NCI-H2196 treated with DMSO at 0.1 percent for 48 hours (cell line): Measurements from ENCODE around the gene ST3GAL2.
"Not testable (repeated sequence)": the region's sequence is repeated elsewhere in the genome, so short reads cannot be mapped to it uniquely, and the experiment has no call there.

Experiments
- DNase-seq: peaks from one replicate; lab custom pipeline; 2025; ENCODE audit not compliant: unreplicated experiment; lab: John Stamatoyannopoulos, UW

Gene ST3GAL2

GRCh38 chr16:70418274-70418992 lies 20.5 kb downstream of the ST3GAL2 start:
- no peak for DNase-seq

- no peak for DNase-seq
These were observed 21.2 kb downstream of the ST3GAL2 start for GRCh38 chr16:70417661-70418060.

GRCh38 chr16:70416748-70417616 lies 21.9 kb downstream of the ST3GAL2 start:
- DNase-seq: no peak

DNA sequence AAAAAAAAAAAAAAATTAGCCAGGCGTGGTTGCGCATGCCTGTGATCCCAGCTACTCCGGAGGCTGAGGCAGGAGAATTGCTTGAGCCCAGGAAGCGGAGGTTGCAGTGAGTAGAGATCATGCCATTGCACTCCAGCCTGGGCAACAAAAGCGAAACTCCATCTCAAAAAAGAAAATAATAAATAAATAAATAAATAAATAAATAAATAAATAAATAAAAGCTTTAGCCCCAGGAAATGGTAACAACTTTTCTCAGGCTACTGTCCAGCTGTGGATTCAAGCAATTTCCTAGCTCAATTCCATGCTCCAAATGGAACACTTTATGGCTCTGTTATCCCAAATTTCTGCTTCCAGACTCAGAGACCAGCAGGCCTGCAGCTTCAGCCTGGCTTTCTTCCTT lies 25.3 kb downstream of the ST3GAL2 start:
- not testable (repeated sequence) for DNase-seq

GRCh38 chr16:70412385-70412784 lies 26.5 kb downstream of the ST3GAL2 start:
- no peak for DNase-seq

DNA sequence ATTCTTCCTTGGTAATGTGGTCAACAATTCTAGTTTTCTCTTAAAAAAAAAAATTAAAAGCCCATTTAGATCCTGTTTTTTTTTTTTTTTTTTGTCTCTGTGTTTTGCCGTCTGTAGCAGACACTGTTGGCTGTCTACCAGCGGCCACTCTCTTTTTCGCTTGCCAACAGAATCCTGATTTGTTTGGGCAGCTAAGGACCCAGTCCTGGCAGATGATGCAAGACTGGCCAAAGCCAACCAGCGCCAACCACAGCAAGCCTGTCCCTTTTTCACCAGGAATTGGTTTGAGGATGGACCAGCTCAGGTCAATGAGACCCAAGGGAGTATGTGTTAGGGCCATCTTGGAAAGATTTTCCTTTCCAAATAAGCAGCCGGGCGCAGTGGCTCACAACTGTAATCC lies 28.2 kb downstream of the ST3GAL2 start:
- no peak for DNase-seq

DNA sequence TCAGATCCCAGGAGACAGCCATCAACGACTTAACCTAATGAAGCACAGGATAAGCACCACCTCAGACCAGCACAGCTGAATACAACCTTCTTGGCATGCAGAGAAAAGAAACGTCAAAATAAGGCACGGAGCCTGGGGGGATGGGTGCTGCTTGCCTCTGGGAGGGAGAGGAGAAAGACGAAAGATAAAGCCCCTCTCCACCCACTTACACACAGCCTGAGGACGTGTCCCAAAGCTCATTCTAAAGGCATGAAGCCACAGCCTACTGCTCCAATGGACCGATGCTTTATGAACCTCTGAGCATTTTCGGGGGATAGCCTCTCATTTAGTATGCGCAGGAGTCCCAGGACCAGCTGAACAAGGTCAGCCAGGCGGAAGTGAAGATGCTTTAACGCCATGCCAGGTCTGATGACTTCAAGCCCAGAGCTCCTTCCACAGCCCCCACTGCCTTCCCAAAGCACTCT lies 31.1 kb downstream of the ST3GAL2 start:
- no peak for DNase-seq

- not testable (repeated sequence) for DNase-seq
These were observed 32.8 kb downstream of the ST3GAL2 start for GRCh38 chr16:70406104-70406503.

DNA sequence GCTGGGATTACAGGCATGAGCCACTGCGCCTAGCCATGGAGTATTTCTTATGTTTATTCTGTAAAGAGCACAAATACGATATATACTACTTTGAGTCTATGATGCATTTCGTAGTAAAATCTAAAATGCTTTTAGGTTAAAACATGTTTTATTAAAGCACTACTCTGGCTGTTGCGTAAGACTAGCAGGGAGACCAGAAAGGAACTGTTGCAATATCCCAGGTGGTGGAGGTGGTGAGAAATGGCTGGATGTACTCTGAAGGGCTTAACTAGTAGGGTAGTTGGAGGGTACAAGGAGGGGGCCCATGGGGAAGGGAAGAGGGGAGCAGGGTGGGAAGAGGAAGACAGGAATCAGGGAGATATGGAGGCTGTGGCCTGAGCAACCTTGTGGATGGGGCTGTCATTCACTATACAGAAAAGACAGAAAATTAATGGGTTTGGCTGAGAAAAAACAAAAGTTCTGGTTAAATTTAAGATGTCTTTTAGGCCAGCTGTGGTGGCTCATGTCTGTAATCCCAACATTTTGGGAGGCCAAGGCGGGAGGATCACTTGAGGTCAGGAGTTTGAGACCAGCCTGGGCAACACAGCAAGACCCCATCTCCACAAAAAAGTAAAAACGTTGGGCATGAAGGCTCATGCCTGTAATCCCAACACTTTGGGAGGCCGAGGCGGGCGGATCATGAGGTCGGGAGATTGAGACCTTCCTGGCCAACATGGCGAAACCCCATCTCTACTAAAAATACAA lies 35.8 kb downstream of the ST3GAL2 start:
- no peak for DNase-seq

GRCh38 chr16:70399951-70400350 lies 38.9 kb downstream of the ST3GAL2 start:
- no peak for DNase-seq

DNA sequence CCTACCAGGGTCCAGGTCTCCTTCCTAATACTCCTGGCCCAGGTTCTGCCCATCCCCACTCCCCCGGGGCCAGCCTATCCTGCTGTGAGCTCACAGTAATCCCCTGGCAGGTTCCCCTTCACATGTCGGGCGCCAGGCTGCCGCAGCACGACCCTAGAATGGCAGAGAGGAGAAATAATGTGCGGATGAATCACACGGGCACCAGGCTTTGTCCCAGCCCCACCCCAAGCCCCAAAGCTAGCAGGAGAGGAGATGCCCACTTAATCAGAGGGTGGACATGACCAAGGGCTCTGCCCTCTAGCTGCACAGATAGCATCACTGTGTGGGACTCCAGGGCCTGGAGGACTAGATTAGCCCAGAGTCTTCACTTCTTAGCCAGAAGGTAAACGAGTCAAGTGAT lies 39.5 kb downstream of the ST3GAL2 start:
- no peak for DNase-seq

DNA sequence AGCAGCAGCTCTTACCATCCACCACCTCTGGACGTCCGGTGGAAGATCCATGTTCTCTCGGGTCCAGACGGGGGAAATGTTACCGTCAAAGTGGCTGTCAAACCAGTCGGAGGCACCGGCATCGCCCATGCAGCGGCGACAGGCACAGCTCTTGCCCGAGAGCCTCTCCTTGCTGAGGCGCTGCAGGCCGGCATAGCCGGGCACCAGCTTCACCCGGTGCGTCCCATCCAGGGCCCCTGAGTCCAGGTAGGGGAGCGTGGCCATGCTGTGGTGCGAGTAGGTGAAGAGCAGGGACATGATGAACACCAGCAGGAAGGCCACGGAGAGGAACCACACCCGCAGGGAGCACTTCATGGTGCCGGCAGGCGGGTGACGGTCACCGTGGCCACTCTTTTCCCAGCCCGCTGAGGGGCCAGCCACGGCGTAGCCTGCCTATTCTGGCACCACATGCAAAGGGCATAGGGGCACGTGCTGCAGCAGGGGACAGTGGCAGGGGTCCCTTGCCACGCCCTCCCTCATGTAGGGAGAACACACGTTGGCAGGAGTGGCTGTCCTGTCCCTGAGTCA lies 40.6 kb downstream of the ST3GAL2 start:
- DNase-seq: no peak

- no peak for DNase-seq
These were observed 42.5 kb downstream of the ST3GAL2 start for GRCh38 chr16:70396246-70396904.

GRCh38 chr16:70395345-70395901 lies 43.5 kb downstream of the ST3GAL2 start:
- DNase-seq: no peak

GRCh38 chr16:70394853-70395252 lies 44.0 kb downstream of the ST3GAL2 start:
- DNase-seq: no peak

- DNase-seq: no peak
These were observed 45.2 kb downstream of the ST3GAL2 start for GRCh38 chr16:70393662-70394061.

DNA sequence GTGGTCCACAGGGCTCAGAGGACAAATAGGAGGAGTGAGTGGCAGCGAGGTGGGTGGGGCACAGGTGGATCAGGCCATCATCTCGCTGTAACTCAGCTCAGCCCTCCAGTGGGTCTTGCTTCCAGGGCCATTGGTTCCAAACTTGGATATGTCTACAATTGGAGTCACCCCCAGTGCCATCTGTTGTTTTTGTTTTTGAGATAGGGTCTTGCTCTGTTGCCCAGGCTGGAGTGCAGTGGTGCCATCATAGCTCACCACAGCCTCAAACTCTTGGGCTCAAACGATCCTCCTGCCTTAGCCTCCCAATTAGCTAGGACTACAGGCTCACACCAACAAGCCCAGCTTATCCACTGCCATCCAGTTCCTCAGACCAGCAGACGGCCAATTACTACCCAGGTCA lies 46.3 kb downstream of the ST3GAL2 start:
- DNase-seq: no peak

GRCh38 chr16:70391881-70392481 lies 46.9 kb downstream of the ST3GAL2 start:
- no peak for DNase-seq

GRCh38 chr16:70391446-70391845 lies 47.5 kb downstream of the ST3GAL2 start:
- no peak for DNase-seq

DNA sequence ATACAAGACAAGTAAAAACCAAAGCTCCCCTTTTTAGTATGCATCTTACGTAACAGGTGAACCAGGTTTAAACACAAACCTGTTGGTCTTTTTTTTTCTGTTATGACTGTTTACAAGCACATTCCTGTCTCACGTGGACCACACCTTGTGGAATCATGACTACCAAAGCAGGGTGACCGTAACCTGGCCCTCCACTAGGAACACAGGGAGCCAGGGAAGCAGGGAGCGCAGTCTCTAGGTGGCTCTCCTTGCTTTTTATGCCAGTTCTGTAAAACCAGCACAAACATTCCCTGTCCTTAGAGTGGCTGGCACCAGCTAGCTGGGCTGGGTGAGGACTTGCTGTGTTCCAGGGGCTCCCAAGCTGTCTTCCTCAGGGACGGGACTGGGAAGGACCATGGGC lies 48.1 kb downstream of the ST3GAL2 start:
- no peak for DNase-seq
